H9 (cell line): Measurements from ENCODE around the gene KLHL4. TPM values are rescaled to one million over a fixed set of nuclear protein-coding genes. Genes with fewer than 3 reads are reported as not detected.

Experiments used
- DNase-seq: peaks from one replicate; pipeline ENCODE4 v3.0.0-alpha.2; 2017
- H2AFZ ChIP-seq: one replicate; pipeline ENCODE4 v1.6.1; 2013; ENCODE audit warnings: mild to moderate bottlenecking, low read length, control low read depth, moderate library complexity
- H2AK5ac ChIP-seq: 2 replicates; pipeline ENCODE4 v1.6.1; 2013; ENCODE audit warnings: low read length, control low read depth, mixed read lengths; ENCODE audit not compliant: insufficient read length
- H2BK120ac ChIP-seq: one replicate; pipeline ENCODE4 v1.6.1; 2013; ENCODE audit warnings: low read depth, mild to moderate bottlenecking, low read length, control low read depth, inconsistent platforms; ENCODE audit not compliant: poor library complexity, severe bottlenecking
- H2BK12ac ChIP-seq: 2 replicates; pipeline ENCODE4 v1.6.1; 2013; ENCODE audit warnings: low read length, control low read depth, mixed read lengths, low read depth; ENCODE audit not compliant: insufficient read length
- H2BK15ac ChIP-seq: 2 replicates; pipeline ENCODE4 v1.6.1; 2013; ENCODE audit warnings: low read depth, low read length, control low read depth
- H2BK20ac ChIP-seq: one replicate; pipeline ENCODE4 v1.6.1; 2013; ENCODE audit warnings: low read depth, mild to moderate bottlenecking, low read length, control low read depth, inconsistent platforms; ENCODE audit not compliant: poor library complexity, severe bottlenecking
- H2BK5ac ChIP-seq: 2 replicates; pipeline ENCODE4 v1.6.1; 2013; ENCODE audit warnings: low read length, control low read depth, mixed read lengths; ENCODE audit not compliant: insufficient read length
- H3K14ac ChIP-seq: 2 replicates; pipeline ENCODE4 v1.6.1; 2013; ENCODE audit warnings: low read length, control low read depth; ENCODE audit not compliant: insufficient read depth
- H3K18ac ChIP-seq: 2 replicates; pipeline ENCODE4 v1.6.1; 2013; ENCODE audit warnings: low read depth, mild to moderate bottlenecking, mixed read lengths, low read length, control low read depth; ENCODE audit not compliant: insufficient read length
- H3K23ac ChIP-seq: 2 replicates; pipeline ENCODE4 v1.6.1; 2013; ENCODE audit warnings: low read length, control low read depth, mixed read lengths, low read depth; ENCODE audit not compliant: insufficient read length
- H3K23me2 ChIP-seq: 2 replicates; pipeline ENCODE4 v1.6.1; 2013; ENCODE audit warnings: low read depth, mild to moderate bottlenecking, mixed read lengths, low read length, control low read depth; ENCODE audit not compliant: insufficient read length, poor library complexity, severe bottlenecking
- H3K27ac ChIP-seq: 2 replicates; pipeline ENCODE4 v1.5.1; 2013; ENCODE audit warnings: low read length, control low read depth, mixed read lengths, low read depth; ENCODE audit not compliant: insufficient read length
- H3K27me3 ChIP-seq: 2 replicates; pipeline ENCODE4 v1.6.1; 2013; ENCODE audit warnings: low read length, control low read depth, inconsistent platforms; ENCODE audit not compliant: insufficient read depth
- H3K4ac ChIP-seq: 2 replicates; pipeline ENCODE4 v1.6.1; 2013; ENCODE audit warnings: low read depth, mild to moderate bottlenecking, control low read depth, inconsistent platforms, low read length, moderate library complexity
- H3K4me1 ChIP-seq: 2 replicates; pipeline ENCODE4 v1.6.1; 2013; ENCODE audit warnings: low read length, control low read depth, inconsistent platforms; ENCODE audit not compliant: insufficient read depth
- H3K4me2 ChIP-seq: 2 replicates; pipeline ENCODE4 v1.6.1; 2013; ENCODE audit warnings: low read length, control low read depth, mixed read lengths; ENCODE audit not compliant: insufficient read length, insufficient read depth
- H3K56ac ChIP-seq: 2 replicates; pipeline ENCODE4 v1.6.1; 2013; ENCODE audit warnings: low read depth, mild to moderate bottlenecking, mixed read lengths, low read length, control low read depth; ENCODE audit not compliant: insufficient read length
- H3K79me1 ChIP-seq: 2 replicates; pipeline ENCODE4 v1.6.1; 2013; ENCODE audit warnings: low read depth, mild to moderate bottlenecking, moderate library complexity, low read length, control low read depth, inconsistent platforms; ENCODE audit not compliant: insufficient read depth, poor library complexity, severe bottlenecking
- H3K79me2 ChIP-seq: 2 replicates; pipeline ENCODE4 v1.6.1; 2013; ENCODE audit warnings: low read length, control low read depth, inconsistent platforms; ENCODE audit not compliant: insufficient read depth
- H3K9ac ChIP-seq: 2 replicates; pipeline ENCODE4 v1.6.1; 2013; ENCODE audit warnings: low read length, control low read depth, mixed read lengths; ENCODE audit not compliant: insufficient read length; ENCODE audit errors: extremely low read depth
- H3K9me3 ChIP-seq: one replicate; pipeline ENCODE4 v1.6.1; 2013; ENCODE audit warnings: low read depth, low read length, inconsistent platforms; ENCODE audit not compliant: control insufficient read depth
- H3T11ph ChIP-seq: one replicate; pipeline ENCODE4 v1.6.1; 2013; ENCODE audit warnings: mild to moderate bottlenecking, low read length, control low read depth, inconsistent platforms
- H4K20me1 ChIP-seq: one replicate; pipeline ENCODE4 v1.6.1; 2013; ENCODE audit not compliant: control insufficient read depth, insufficient read length, insufficient read depth
- H4K5ac ChIP-seq: 2 replicates; pipeline ENCODE4 v1.6.1; 2013; ENCODE audit warnings: low read depth, mild to moderate bottlenecking, mixed read lengths, low read length, control low read depth; ENCODE audit not compliant: insufficient read length
- H4K8ac ChIP-seq: replicated peaks from 2 replicates; pipeline ENCODE4 v1.6.1; 2013; ENCODE audit warnings: low read length, control low read depth, mixed read lengths, low read depth; ENCODE audit not compliant: insufficient read length
- H4K91ac ChIP-seq: 2 replicates; pipeline ENCODE4 v1.6.1; 2013; ENCODE audit warnings: low read depth, mild to moderate bottlenecking, moderate library complexity, mixed read lengths, low read length, control low read depth; ENCODE audit not compliant: insufficient read length
- H3K27ac Mint-ChIP-seq, 3 experiments: 2 replicates in 2 of 3; 3 replicates in 1 of 3; pipeline ENCODE4 v1.8.0; 2020 to 2021; ENCODE audit warnings: mixed read lengths in 3 of 3, mild to moderate bottlenecking in 1 of 3, moderate library complexity in 1 of 3
- H3K27me3 Mint-ChIP-seq: 2 replicates; pipeline ENCODE4 v1.8.0; 2021; ENCODE audit warnings: low read depth, mild to moderate bottlenecking, moderate library complexity, mixed read lengths
- H3K36me3 Mint-ChIP-seq, 3 experiments: 2 replicates in 2 of 3; 3 replicates in 1 of 3; pipeline ENCODE4 v1.8.0; 2020 to 2021; ENCODE audit warnings: low read depth in 3 of 3, mixed read lengths in 3 of 3; ENCODE audit not compliant: insufficient read depth in 1 of 3
- H3K4me1 Mint-ChIP-seq, 2 experiments: 2 replicates each; pipeline ENCODE4 v1.8.0; 2020; ENCODE audit warnings: mixed read lengths in 2 of 2
- H3K4me3 Mint-ChIP-seq, 2 experiments: 2 replicates in 1 of 2; 3 replicates in 1 of 2; pipeline ENCODE4 v1.8.0; 2020 to 2021; ENCODE audit warnings: mild to moderate bottlenecking in 2 of 2, mixed read lengths in 2 of 2, moderate library complexity in 1 of 2
- H3K9me3 Mint-ChIP-seq, 2 experiments: 2 replicates in 1 of 2; 3 replicates in 1 of 2; pipeline ENCODE4 v1.8.0; 2020; ENCODE audit warnings: mild to moderate bottlenecking in 2 of 2, mixed read lengths in 2 of 2, moderate library complexity in 1 of 2
- WGBS: extraction: QIAGEN DNeasy Blood & Tissue Kit; methylation state at CpG from one replicate; pipeline ENCODE4 v1.1.7; 2013; ENCODE audit warnings: missing lambda C conversion rate, low lambda C conversion rate, mixed read lengths; ENCODE audit not compliant: insufficient read length; ENCODE audit errors: extremely low coverage; 5-methylcytosine and 5-hydroxymethylcytosine counted together
- total RNA-seq: library from RNA; stranded (reverse); gene quantifications from 2 replicates; pipeline ENCODE4 v1.2.1, GENCODE V29; 2021
- TF ChIP-seq, protein P1 (sequence below): fragments of 200-600 bp; sonication (generic); conservative IDR thresholded peaks from 3 replicates; pipeline ENCODE4 v1.8.0; 2021; ENCODE audit warnings: antibody characterized with exemption, mild to moderate bottlenecking

The KLHL4 gene
- total RNA-seq, 1 experiment from 2014 or later: 22.3 TPM

DNA sequence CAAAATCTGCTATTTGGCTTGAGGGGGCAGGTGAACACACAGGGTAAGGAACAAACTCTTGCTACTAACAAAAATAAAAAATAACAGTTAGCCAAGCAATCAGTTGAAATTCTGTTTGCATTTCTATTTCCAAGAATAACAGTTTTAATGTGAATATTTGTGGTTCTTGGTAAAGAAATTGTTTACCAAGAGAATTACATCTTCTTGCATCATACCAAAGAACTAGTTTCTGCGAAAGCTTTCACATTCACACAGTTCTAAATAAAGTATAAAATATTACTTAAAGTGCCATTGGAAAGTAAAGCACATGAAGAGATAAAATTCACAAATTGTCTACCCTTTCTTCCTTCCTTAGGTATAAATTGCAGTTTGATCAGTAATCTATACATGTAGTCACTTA, 54.4 kb downstream of the KLHL4 start:
- H3K56ac ChIP-seq: no peak overlapping the region
- no peak overlapping the region for H2BK20ac ChIP-seq
- H3K4me2 ChIP-seq: no peak overlapping the region
- H3K79me1 ChIP-seq: no peaks in the 10 kb centered on the region
- H3K9ac ChIP-seq: no peak overlapping the region
- no peak overlapping the region for H3K23ac ChIP-seq
- H3K4ac ChIP-seq: no peak overlapping the region
- no CpG with 5 or more reads among the region's 1 CpG for WGBS
- no peak overlapping the region for H3T11ph ChIP-seq
- Mint-ChIP-seq H3K27ac (no peak overlapping the region; a peak in 1 of 7 replicates), H3K27me3 (no peaks in the 10 kb centered on the region), H3K4me3 (no peak overlapping the region), H3K36me3 (no peaks in the 10 kb centered on the region), H3K9me3 (no peaks in the 10 kb centered on the region), H3K4me1 (no peaks in the 10 kb centered on the region)
- no peak overlapping the region for H4K91ac ChIP-seq
- H2BK12ac ChIP-seq: no peak overlapping the region
- no peaks in the 10 kb centered on the region for H3K23me2 ChIP-seq
- no peak overlapping the region for H3K18ac ChIP-seq
- H3K79me2 ChIP-seq: no peaks in the 10 kb centered on the region
- no peak overlapping the region for H4K8ac ChIP-seq
- H2BK15ac ChIP-seq: no peak overlapping the region
- no peak overlapping the region for H2AK5ac ChIP-seq
- no peaks in the 10 kb centered on the region for H3K4me1 ChIP-seq
- H3K14ac ChIP-seq: no peak overlapping the region
- no peak overlapping the region for H2AFZ ChIP-seq
- no peak overlapping the region for H2BK120ac ChIP-seq
- H3K27ac ChIP-seq: no peak overlapping the region
- DNase-seq: no peak
- H2BK5ac ChIP-seq: no peak overlapping the region
- no peaks in the 10 kb centered on the region for H3K27me3 ChIP-seq
- TF ChIP-seq, protein P1, sequence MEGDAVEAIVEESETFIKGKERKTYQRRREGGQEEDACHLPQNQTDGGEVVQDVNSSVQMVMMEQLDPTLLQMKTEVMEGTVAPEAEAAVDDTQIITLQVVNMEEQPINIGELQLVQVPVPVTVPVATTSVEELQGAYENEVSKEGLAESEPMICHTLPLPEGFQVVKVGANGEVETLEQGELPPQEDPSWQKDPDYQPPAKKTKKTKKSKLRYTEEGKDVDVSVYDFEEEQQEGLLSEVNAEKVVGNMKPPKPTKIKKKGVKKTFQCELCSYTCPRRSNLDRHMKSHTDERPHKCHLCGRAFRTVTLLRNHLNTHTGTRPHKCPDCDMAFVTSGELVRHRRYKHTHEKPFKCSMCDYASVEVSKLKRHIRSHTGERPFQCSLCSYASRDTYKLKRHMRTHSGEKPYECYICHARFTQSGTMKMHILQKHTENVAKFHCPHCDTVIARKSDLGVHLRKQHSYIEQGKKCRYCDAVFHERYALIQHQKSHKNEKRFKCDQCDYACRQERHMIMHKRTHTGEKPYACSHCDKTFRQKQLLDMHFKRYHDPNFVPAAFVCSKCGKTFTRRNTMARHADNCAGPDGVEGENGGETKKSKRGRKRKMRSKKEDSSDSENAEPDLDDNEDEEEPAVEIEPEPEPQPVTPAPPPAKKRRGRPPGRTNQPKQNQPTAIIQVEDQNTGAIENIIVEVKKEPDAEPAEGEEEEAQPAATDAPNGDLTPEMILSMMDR: no peak
- H4K5ac ChIP-seq: no peak overlapping the region
- no peaks in the 10 kb centered on the region for H3K9me3 ChIP-seq
- no peaks in the 10 kb centered on the region for H4K20me1 ChIP-seq
